ENCODE measurements around the gene LAG3.
A peak's percentile ranks its signal among the peaks of the same experiment; 100 is the strongest.
"Not testable (repeated sequence)": the region's sequence is repeated elsewhere in the genome, so short reads cannot be mapped to it uniquely, and the experiment has no call there.

Gene LAG3

GRCh38 chr12:6772331-6772695 is at the start of gene LAG3:
LAG3 (plus strand) TSS chr12:6772520; CDS start chr12:6772853, 333 bp downstream.
- H3K4me1 ChIP-seq (ENCODE audit: insufficient read depth, low read length), result peaks cover 33% of the 10 kb centered on the region
- H3K9me3 ChIP-seq (ENCODE audit: low read length), result no peaks in the 10 kb centered on the region
- no peak within 1 kb of the TSS for H2AFZ ChIP-seq (ENCODE audit: low read depth, low read length)
- H3K27me3 ChIP-seq (ENCODE audit: insufficient read depth, low read length), result no peaks in the 10 kb centered on the region
- H3K4me3 ChIP-seq (ENCODE audit: low read length), result no peak within 1 kb of the TSS
- peaks cover 42% of the 10 kb centered on the region for H3K36me3 ChIP-seq (ENCODE audit: insufficient read depth, low read length)

- Histone ChIP-seq H3K27me3 (ENCODE audit: insufficient read depth, low read length) (no peaks in the 10 kb centered on the region), H3K9me3 (ENCODE audit: low read length) (no peaks in the 10 kb centered on the region), H3K4me1 (ENCODE audit: insufficient read depth, low read length) (peaks cover 9% of the 10 kb centered on the region), H3K36me3 (ENCODE audit: insufficient read depth, low read length) (peaks cover 9% of the 10 kb centered on the region), H2AFZ (ENCODE audit: low read depth, low read length) (no peak overlapping the region), H3K4me3 (ENCODE audit: low read length) (peak overlapping the region; percentile 83)
Measured at GRCh38 chr12:6722863-6723262, 49.5 kb upstream of the LAG3 start.

- H3K9me3 ChIP-seq (ENCODE audit: low read length), result no peaks in the 10 kb centered on the region
- H3K4me3 ChIP-seq (ENCODE audit: low read length), result peak within 1 kb of the TSS; percentile 83
- no peaks in the 10 kb centered on the region for H3K27me3 ChIP-seq (ENCODE audit: insufficient read depth, low read length)
- peak within 1 kb of the TSS; percentile 88 for H2AFZ ChIP-seq (ENCODE audit: low read depth, low read length)
- H3K4me1 ChIP-seq (ENCODE audit: insufficient read depth, low read length), result peaks cover 9% of the 10 kb centered on the region
- H3K36me3 ChIP-seq (ENCODE audit: insufficient read depth, low read length), result peaks cover 17% of the 10 kb centered on the region
Measured at GRCh38 chr12:6723607-6724408, 48.5 kb upstream of the LAG3 start, which contains the start of gene COPS7A. COPS7A (plus strand) TSS chr12:6724046; CDS start chr12:6724657, 611 bp downstream.

GRCh38 chr12:6724409-6724797 is 47.9 kb upstream of the LAG3 start:
- Histone ChIP-seq H2AFZ (ENCODE audit: low read depth, low read length) (peak overlapping the region; percentile 88), H3K4me3 (ENCODE audit: low read length) (peak overlapping the region; percentile 83), H3K4me1 (ENCODE audit: insufficient read depth, low read length) (peaks cover 9% of the 10 kb centered on the region), H3K27me3 (ENCODE audit: insufficient read depth, low read length) (no peaks in the 10 kb centered on the region), H3K36me3 (ENCODE audit: insufficient read depth, low read length) (peaks cover 23% of the 10 kb centered on the region), H3K9me3 (ENCODE audit: low read length) (no peaks in the 10 kb centered on the region)

- Histone ChIP-seq H2AFZ (ENCODE audit: low read depth, low read length) (no peak overlapping the region), H3K9me3 (ENCODE audit: low read length) (no peaks in the 10 kb centered on the region), H3K4me3 (ENCODE audit: low read length) (no peak overlapping the region), H3K36me3 (ENCODE audit: insufficient read depth, low read length) (peaks cover 33% of the 10 kb centered on the region), H3K27me3 (ENCODE audit: insufficient read depth, low read length) (no peaks in the 10 kb centered on the region), H3K4me1 (ENCODE audit: insufficient read depth, low read length) (peaks cover 9% of the 10 kb centered on the region)
Measured at GRCh38 chr12:6725350-6725749, 47.0 kb upstream of the LAG3 start.

GRCh38 chr12:6729186-6729585 is 43.1 kb upstream of the LAG3 start:
- Histone ChIP-seq H3K4me3 (ENCODE audit: low read length) (no peak overlapping the region), H3K9me3 (ENCODE audit: low read length) (no peaks in the 10 kb centered on the region), H3K4me1 (ENCODE audit: insufficient read depth, low read length) (peaks cover 7% of the 10 kb centered on the region), H3K36me3 (ENCODE audit: insufficient read depth, low read length) (peaks cover 45% of the 10 kb centered on the region), H2AFZ (ENCODE audit: low read depth, low read length) (no peak overlapping the region), H3K27me3 (ENCODE audit: insufficient read depth, low read length) (no peaks in the 10 kb centered on the region)

GRCh38 chr12:6730169-6730568 is 42.2 kb upstream of the LAG3 start:
- Histone ChIP-seq H3K9me3 (ENCODE audit: low read length) (no peaks in the 10 kb centered on the region), H3K4me1 (ENCODE audit: insufficient read depth, low read length) (no peaks in the 10 kb centered on the region), H3K36me3 (ENCODE audit: insufficient read depth, low read length) (peaks cover 45% of the 10 kb centered on the region)

GRCh38 chr12:6734506-6735387 is 37.6 kb upstream of the LAG3 start:
- H3K4me3 ChIP-seq (ENCODE audit: low read length), result no peak overlapping the region
- no peaks in the 10 kb centered on the region for H3K4me1 ChIP-seq (ENCODE audit: insufficient read depth, low read length)
- no peaks in the 10 kb centered on the region for H3K27me3 ChIP-seq (ENCODE audit: insufficient read depth, low read length)
- peaks cover 18% of the 10 kb centered on the region for H3K36me3 ChIP-seq (ENCODE audit: insufficient read depth, low read length)
- H2AFZ ChIP-seq (ENCODE audit: low read depth, low read length), result no peak overlapping the region
- H3K9me3 ChIP-seq (ENCODE audit: low read length), result no peaks in the 10 kb centered on the region

More at GRCh38 chr12:6730169-6730568, 42.2 kb upstream of the LAG3 start:
- Histone ChIP-seq H3K4me3 (ENCODE audit: low read length) (no peak overlapping the region), H3K27me3 (ENCODE audit: insufficient read depth, low read length) (no peaks in the 10 kb centered on the region), H2AFZ (ENCODE audit: low read depth, low read length) (no peak overlapping the region)

- Histone ChIP-seq H3K4me1 (ENCODE audit: insufficient read depth, low read length) (no peaks in the 10 kb centered on the region), H3K36me3 (ENCODE audit: insufficient read depth, low read length) (peaks cover 10% of the 10 kb centered on the region), H3K9me3 (ENCODE audit: low read length) (no peaks in the 10 kb centered on the region)
Measured at GRCh38 chr12:6735448-6736191, 36.7 kb upstream of the LAG3 start.

GRCh38 chr12:6736754-6737153 is 35.6 kb upstream of the LAG3 start:
- Histone ChIP-seq H3K9me3 (ENCODE audit: low read length) (no peaks in the 10 kb centered on the region), H3K4me1 (ENCODE audit: insufficient read depth, low read length) (no peaks in the 10 kb centered on the region), H2AFZ (ENCODE audit: low read depth, low read length) (no peak overlapping the region), H3K4me3 (ENCODE audit: low read length) (no peak overlapping the region), H3K36me3 (ENCODE audit: insufficient read depth, low read length) (no peaks in the 10 kb centered on the region), H3K27me3 (ENCODE audit: insufficient read depth, low read length) (no peaks in the 10 kb centered on the region)

More at GRCh38 chr12:6735448-6736191, 36.7 kb upstream of the LAG3 start:
- H2AFZ ChIP-seq (ENCODE audit: low read depth, low read length), result no peak overlapping the region
- no peaks in the 10 kb centered on the region for H3K27me3 ChIP-seq (ENCODE audit: insufficient read depth, low read length)
- H3K4me3 ChIP-seq (ENCODE audit: low read length), result no peak overlapping the region

- not testable (repeated sequence) for H3K4me3 ChIP-seq (ENCODE audit: low read length); H3K4me1 ChIP-seq (ENCODE audit: insufficient read depth, low read length); H3K27me3 ChIP-seq (ENCODE audit: insufficient read depth, low read length); H3K9me3 ChIP-seq (ENCODE audit: low read length); H3K36me3 ChIP-seq (ENCODE audit: insufficient read depth, low read length); H2AFZ ChIP-seq (ENCODE audit: low read depth, low read length)
Measured at GRCh38 chr12:6742080-6742479, 30.2 kb upstream of the LAG3 start.

GRCh38 chr12:6742834-6743233 is 29.5 kb upstream of the LAG3 start:
- Histone ChIP-seq H3K27me3 (ENCODE audit: insufficient read depth, low read length) (no peaks in the 10 kb centered on the region), H3K9me3 (ENCODE audit: low read length) (no peaks in the 10 kb centered on the region), H3K4me3 (ENCODE audit: low read length) (no peak overlapping the region), H2AFZ (ENCODE audit: low read depth, low read length) (no peak overlapping the region), H3K4me1 (ENCODE audit: insufficient read depth, low read length) (no peaks in the 10 kb centered on the region), H3K36me3 (ENCODE audit: insufficient read depth, low read length) (peaks cover 15% of the 10 kb centered on the region)

GRCh38 chr12:6743300-6743699 is 29.0 kb upstream of the LAG3 start:
- H3K9me3 ChIP-seq (ENCODE audit: low read length); H3K27me3 ChIP-seq (ENCODE audit: insufficient read depth, low read length): not testable (repeated sequence)
- peaks cover 20% of the 10 kb centered on the region for H3K36me3 ChIP-seq (ENCODE audit: insufficient read depth, low read length)

More at GRCh38 chr12:6743300-6743699, 29.0 kb upstream of the LAG3 start:
- not testable (repeated sequence) for H3K4me3 ChIP-seq (ENCODE audit: low read length); H2AFZ ChIP-seq (ENCODE audit: low read depth, low read length); H3K4me1 ChIP-seq (ENCODE audit: insufficient read depth, low read length)
